HCT116 (cell line): ENCODE results near the gene CRELD2. TPM values are rescaled to one million over a fixed set of nuclear protein-coding genes. Genes with fewer than 3 reads are reported as not detected.

Source experiments
- ATAC-seq: fragments of 200-7000 bp; cut with Tn5 transposase; 2 replicates; pipeline ENCODE4 v1.9.1; 2020; ENCODE audit warnings: mild to moderate bottlenecking, moderate library complexity
- BruUV-seq: library from RNA; stranded (reverse); fragments of 400-500 nt; replicated peaks from 2 replicates; lab custom pipeline; 2021; lab: Mats Ljungman, UMichigan
- CTCF ChIA-PET: fragments of 300-600 bp; sonication (Branson Sonifier 250); formaldehyde crosslinking; loops from one replicate; lab custom pipeline; 2021; ENCODE audit warnings: antibody characterized with exemption; lab: Charles Lee
- POLR2A ChIA-PET: fragments of 300-600, 350-600 bp; sonication (Branson Sonifier 250); formaldehyde crosslinking; loops from one replicate; lab custom pipeline; 2021; ENCODE audit warnings: antibody characterized with exemption; lab: Charles Lee
- RAD21 ChIA-PET, 2 experiments: fragments of 300-600 bp; sonication (Branson Sonifier 250); formaldehyde crosslinking; loops; one replicate each; lab custom pipeline; 2023; ENCODE audit warnings: low total read pairs in 2 of 2; ENCODE audit not compliant: uncharacterized antibody in 2 of 2, unreplicated experiment in 2 of 2, low non-redundant PET in 1 of 2; lab: Charles Lee
- DNase-seq: peaks from one replicate; pipeline ENCODE4 v3.0.0-alpha.2; 2010; ENCODE audit warnings: low read depth, low spot score
- H2AFZ ChIP-seq: fragments of 200-600 bp; shearing (Covaris generic), sonication (generic); 2 replicates; pipeline ENCODE4 v1.6.1; 2017; ENCODE audit warnings: low read depth, mixed run types, mixed read lengths, antibody characterized with exemption, low read length; ENCODE audit not compliant: poor library complexity, severe bottlenecking
- H3K27ac ChIP-seq: 2 replicates; pipeline ENCODE4 v1.5.1; 2012; ENCODE audit warnings: low read depth, low read length
- H3K27me3 ChIP-seq: fragments of 200-600 bp; sonication (generic); 2 replicates; pipeline ENCODE4 v1.6.1; 2016; ENCODE audit warnings: mixed run types, low read length, mixed read lengths; ENCODE audit not compliant: insufficient read depth
- H3K36me3 ChIP-seq, 2 experiments: fragments of 200-500 bp in 1 of 2; fragments of 200-600 bp in 1 of 2; sonication (Bioruptor generic) in 1 of 2; sonication (generic) in 1 of 2; 2 replicates each; pipeline versions ENCODE4 v1.5.1 to v1.6.1; 2014 to 2016; ENCODE audit warnings: low read length in 2 of 2, inconsistent platforms in 1 of 2, mixed read lengths in 1 of 2, mixed run types in 1 of 2; ENCODE audit not compliant: insufficient read depth in 2 of 2, control insufficient read depth in 1 of 2
- H3K4me1 ChIP-seq, 2 experiments: fragments of 200-600 bp in 1 of 2; sonication (generic) in 1 of 2; 2 replicates each; pipeline versions ENCODE4 v1.5.1 to v1.6.1; 2012 to 2017; ENCODE audit warnings: low read length in 2 of 2, inconsistent platforms in 1 of 2, mild to moderate bottlenecking in 1 of 2, mixed read lengths in 1 of 2, mixed run types in 1 of 2, moderate library complexity in 1 of 2; ENCODE audit not compliant: insufficient read depth in 2 of 2, control insufficient read depth in 1 of 2
- H3K4me2 ChIP-seq: fragments of 200-600 bp; sonication (generic); 2 replicates; pipeline ENCODE4 v1.6.1; 2017; ENCODE audit warnings: mixed run types, low read length, mixed read lengths
- H3K4me3 ChIP-seq, 2 experiments: fragments of 200-600 bp in 1 of 2; sonication (generic) in 1 of 2; replicated peaks in 1 of 2; 2 replicates each; pipeline ENCODE4 v1.5.1; 2011 to 2016; ENCODE audit warnings: low read length in 2 of 2, control low read depth in 1 of 2, low read depth in 1 of 2, mild to moderate bottlenecking in 1 of 2, mixed read lengths in 1 of 2, mixed run types in 1 of 2
- H3K79me2 ChIP-seq: fragments of 200-600 bp; sonication (generic); 2 replicates; pipeline ENCODE4 v1.6.1; 2017; ENCODE audit warnings: mild to moderate bottlenecking, mixed run types, low read length, moderate library complexity, mixed read lengths; ENCODE audit not compliant: insufficient read depth
- H3K9ac ChIP-seq: fragments of 200-600 bp; sonication (generic); 2 replicates; pipeline ENCODE4 v1.6.1; 2016; ENCODE audit warnings: low read length, mixed read lengths
- H3K9me2 ChIP-seq: fragments of 200-600 bp; sonication (generic), shearing (Covaris generic); 2 replicates; pipeline ENCODE4 v1.6.1; 2017; ENCODE audit warnings: mixed run types, mild to moderate bottlenecking, moderate library complexity; ENCODE audit not compliant: insufficient read depth
- H3K9me3 ChIP-seq, 2 experiments: fragments of 200-500 bp in 1 of 2; fragments of 200-600 bp in 1 of 2; sonication (Bioruptor generic) in 1 of 2; sonication (generic) in 1 of 2; 2 replicates each; pipeline ENCODE4 v1.6.1; 2014 to 2017; ENCODE audit warnings: low read length in 2 of 2, mixed read lengths in 2 of 2, inconsistent platforms in 1 of 2, low read depth in 1 of 2, mild to moderate bottlenecking in 1 of 2, mixed run types in 1 of 2, moderate library complexity in 1 of 2; ENCODE audit not compliant: control insufficient read depth in 1 of 2, insufficient read depth in 1 of 2
- H4K20me1 ChIP-seq: fragments of 200-600 bp; sonication (generic), shearing (Covaris generic); 2 replicates; pipeline ENCODE4 v1.6.1; 2017; ENCODE audit warnings: mixed run types, mild to moderate bottlenecking, moderate library complexity; ENCODE audit not compliant: insufficient read depth
- ATF3 ChIP-seq: IDR thresholded peaks from 2 replicates; pipeline ENCODE4 v1.6.1; 2012
- CEBPB ChIP-seq: IDR thresholded peaks from 2 replicates; pipeline ENCODE4 v1.6.1; 2012; ENCODE audit warnings: low read depth
- EZH2phosphoT487 ChIP-seq: fragments of 200-600 bp; IDR thresholded peaks from 2 replicates; pipeline ENCODE4 v1.6.1; 2018; ENCODE audit warnings: antibody characterized with exemption, borderline replicate concordance
- FOSL1 ChIP-seq: IDR thresholded peaks from 2 replicates; pipeline ENCODE4 v1.6.1; 2012; ENCODE audit warnings: low read depth
- JUND ChIP-seq: IDR thresholded peaks from 2 replicates; pipeline ENCODE4 v1.6.1; 2012
- MAX ChIP-seq: IDR thresholded peaks from 2 replicates; pipeline ENCODE4 v1.6.1; 2012
- POLR2A ChIP-seq: IDR thresholded peaks from 2 replicates; pipeline ENCODE4 v1.7.0; 2011; ENCODE audit warnings: borderline replicate concordance; ENCODE audit not compliant: insufficient read depth, insufficient read length; ENCODE audit errors: extremely low read depth
- POLR2AphosphoS5 ChIP-seq: IDR thresholded peaks from 2 replicates; pipeline ENCODE4 v1.6.1; 2011; ENCODE audit warnings: mild to moderate bottlenecking, low read depth, low read length, moderate library complexity
- RAD21 ChIP-seq: IDR thresholded peaks from 2 replicates; pipeline ENCODE4 v1.6.1; 2012; ENCODE audit warnings: low read depth, mild to moderate bottlenecking
- REST ChIP-seq: IDR thresholded peaks from 2 replicates; pipeline ENCODE4 v1.6.1; 2012; ENCODE audit warnings: low read depth
- SP1 ChIP-seq: IDR thresholded peaks from 2 replicates; pipeline ENCODE4 v1.6.1; 2012; ENCODE audit warnings: low read depth
- TCF7L2 ChIP-seq: IDR thresholded peaks from 2 replicates; pipeline ENCODE4 v1.7.0; 2011; ENCODE audit warnings: borderline replicate concordance, inconsistent platforms; ENCODE audit not compliant: insufficient read depth, insufficient read length; ENCODE audit errors: extremely low read depth
- ZFX ChIP-seq: fragments of 450-650 bp; IDR thresholded peaks from 2 replicates; pipeline ENCODE4 v1.6.1; 2017
- intact Hi-C: fragments of 100-400 bp; cut with micrococcal nuclease; formaldehyde crosslinking; loops from 2 replicates; pipeline ENCODE4 v1.10.0; 2022
- total RNA-seq: library from RNA; stranded (reverse); gene quantifications from one replicate; pipeline ENCODE4 v1.2.1, GENCODE V29; 2021; ENCODE audit not compliant: unreplicated experiment

The CRELD2 gene
- total RNA-seq, 1 experiment from 2014 or later, result 45.8 TPM

- TF ChIP-seq TCF7L2 (no peak), EZH2phosphoT487 (no peak)
Observed at GRCh38 chr22:49904040-49904369, 14.4 kb upstream of the CRELD2 start (continued).

DNA sequence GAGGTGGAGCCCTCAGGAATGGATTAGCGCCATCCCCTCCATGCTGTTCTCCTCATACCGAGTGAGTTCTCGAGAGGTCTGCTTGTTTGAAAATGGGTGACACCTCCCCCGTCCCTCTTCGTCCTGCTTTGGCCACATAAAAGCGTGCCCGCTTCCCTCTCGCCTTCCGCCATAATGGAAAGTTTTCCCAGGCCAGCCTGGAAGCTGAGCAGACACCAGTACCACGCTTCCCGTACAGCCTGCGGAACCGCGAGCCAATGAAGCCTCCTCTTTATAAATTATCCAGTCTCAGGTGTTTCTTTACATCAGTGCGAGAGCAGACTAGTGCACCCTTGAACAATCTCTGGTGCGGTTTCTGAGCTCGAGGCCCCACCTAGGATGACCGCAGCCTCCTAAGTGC is 13.0 kb upstream of the CRELD2 start:
- Histone ChIP-seq H3K79me2 (no peaks in the 10 kb centered on the region), H3K9me3 (no peaks in the 10 kb centered on the region), H3K4me2 (no peak overlapping the region), H3K4me3 (no peak overlapping the region), H4K20me1 (no peaks in the 10 kb centered on the region), H3K27me3 (no peaks in the 10 kb centered on the region), H3K36me3 (peaks cover 3 to 14% of the 10 kb centered on the region in 2 experiments; a peak in 3 of 4 replicates), H3K27ac (no peak overlapping the region), H3K9ac (no peak overlapping the region), H2AFZ (no peak overlapping the region), H3K9me2 (no peaks in the 10 kb centered on the region), H3K4me1 (no peaks in the 10 kb centered on the region)
- DNase-seq (no peak), ATAC-seq (no peak)
- RAD21 ChIA-PET, result no interaction called here
- POLR2A ChIA-PET, result no interaction called here
- TF ChIP-seq JUND, result no peak
- no peak for TF ChIP-seq MAX
- no TSS peak for BruUV-seq
- intact Hi-C loops, result no loop called here
- CTCF ChIA-PET, result no interaction called here

DNA sequence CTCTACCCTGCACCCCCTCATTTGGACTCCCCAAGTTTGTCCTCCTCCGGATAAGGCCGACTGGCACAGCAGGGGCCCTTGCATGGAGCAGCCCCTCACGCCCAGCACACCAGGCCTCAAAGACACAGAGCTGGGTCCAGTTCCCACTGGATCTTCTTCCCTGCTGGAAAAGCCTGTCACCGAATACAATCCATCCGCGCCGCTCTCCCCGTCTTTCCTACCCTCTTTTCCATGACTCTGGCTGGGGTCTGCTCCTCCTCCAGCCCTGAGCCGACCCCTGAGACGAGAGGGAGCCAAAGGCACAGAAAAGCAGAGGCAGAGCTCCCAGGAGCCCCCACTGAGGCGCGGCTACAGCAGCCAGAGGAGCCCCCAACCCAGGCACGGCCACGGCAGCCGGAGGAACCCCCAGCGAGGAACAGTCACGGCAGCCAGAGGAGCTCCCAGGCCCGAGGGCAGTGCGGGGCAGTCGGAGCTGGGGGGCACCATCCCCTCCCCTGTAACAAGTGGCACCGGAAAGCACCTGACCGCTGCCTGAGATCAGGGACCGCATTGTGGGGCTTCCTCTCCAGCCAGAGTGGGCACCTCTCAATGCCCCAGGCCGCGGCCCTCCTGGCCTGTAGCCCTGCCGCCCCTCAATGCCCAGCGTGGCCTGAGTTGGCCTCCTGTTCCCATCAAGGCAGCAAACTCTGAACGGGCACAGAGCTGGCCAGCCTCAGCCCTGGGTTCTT is 12.2 kb upstream of the CRELD2 start:
- BruUV-seq, result no TSS peak
- ChIA-PET CTCF (no interaction called here), RAD21 (no interaction called here), POLR2A (no interaction called here)
- no peaks in the 10 kb centered on the region for H3K9me3 ChIP-seq
- H3K4me3 ChIP-seq, result no peak overlapping the region
- H3K4me2 ChIP-seq, result no peak overlapping the region
- H3K9me2 ChIP-seq, result no peaks in the 10 kb centered on the region
- H3K4me1 ChIP-seq, result no peaks in the 10 kb centered on the region
- H3K79me2 ChIP-seq, result no peaks in the 10 kb centered on the region
- DNase-seq, result no peak
- H3K27ac ChIP-seq, result no peak overlapping the region
- H2AFZ ChIP-seq, result no peak overlapping the region
- H3K27me3 ChIP-seq, result no peaks in the 10 kb centered on the region
- H3K36me3 ChIP-seq, result peaks cover 3 to 14% of the 10 kb centered on the region in 2 experiments; a peak in 3 of 4 replicates
- H4K20me1 ChIP-seq, result no peaks in the 10 kb centered on the region
- no peak for ATAC-seq
- intact Hi-C loops, result no loop called here
- no peak overlapping the region for H3K9ac ChIP-seq
- TF ChIP-seq MAX, result no peak
- TF ChIP-seq POLR2A, result no peak
- no peak for TF ChIP-seq ATF3
- no peak for TF ChIP-seq ZFX
- no peak for TF ChIP-seq SP1
- no peak for TF ChIP-seq RAD21
- no peak for TF ChIP-seq FOSL1
- no peak for TF ChIP-seq CEBPB
- TF ChIP-seq POLR2AphosphoS5, result no peak
- TF ChIP-seq REST, result no peak
